GM19397 (cell line): Measurements from ENCODE around the gene AGXT.

ENCODE experiments used
- ATAC-seq: cut with Tn5 transposase; IDR thresholded peaks from one replicate; pipeline ENCODE4 v1.9.1; 2021; ENCODE audit warnings: mild to moderate bottlenecking, moderate library complexity; ENCODE audit not compliant: unreplicated experiment

The AGXT gene

DNA sequence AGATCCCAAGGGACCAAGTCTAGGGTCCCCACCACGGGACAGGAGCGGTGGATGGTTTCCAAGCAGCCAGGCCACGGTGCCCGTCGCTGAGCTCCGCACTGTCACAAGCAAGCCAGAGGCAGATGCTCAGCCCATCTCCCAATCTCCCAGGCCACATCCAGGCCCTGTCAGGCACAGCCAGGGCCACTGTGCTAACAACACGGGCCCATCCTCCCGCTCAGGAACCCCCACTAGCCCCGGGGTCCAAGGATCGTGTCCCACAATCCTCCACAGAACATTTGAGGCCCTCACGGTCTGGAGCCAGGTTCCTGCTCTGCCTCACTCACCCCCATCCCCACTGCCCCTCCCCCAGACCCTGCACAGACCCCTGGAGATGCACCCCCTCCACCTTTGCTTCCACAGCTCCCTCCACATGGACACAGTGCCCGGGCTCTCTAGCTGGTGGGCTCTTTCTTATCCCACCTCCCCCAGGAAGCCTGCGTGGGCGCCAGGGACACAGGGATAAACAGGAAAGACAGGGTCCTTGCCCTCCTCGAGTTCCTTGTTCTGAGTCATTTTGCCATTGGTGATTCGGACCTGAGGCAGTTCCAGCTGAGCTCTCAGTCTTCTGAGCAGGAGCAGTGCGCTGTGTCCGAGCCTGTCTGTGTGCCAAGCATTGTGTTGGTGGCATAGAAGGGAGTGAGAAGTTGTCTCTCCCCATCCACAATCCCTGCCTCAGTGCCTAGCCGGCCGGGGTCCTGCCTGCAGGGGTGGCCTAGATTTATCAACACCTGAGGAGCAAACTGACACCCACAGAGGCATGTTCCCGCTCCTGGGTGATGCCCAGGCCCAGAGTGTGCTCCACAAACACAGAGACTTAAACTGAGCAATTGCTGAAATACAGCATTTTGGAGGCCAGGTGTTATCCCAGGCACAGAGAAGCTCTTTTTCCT is 44.5 kb downstream of the AGXT start:
- no peak for ATAC-seq

DNA sequence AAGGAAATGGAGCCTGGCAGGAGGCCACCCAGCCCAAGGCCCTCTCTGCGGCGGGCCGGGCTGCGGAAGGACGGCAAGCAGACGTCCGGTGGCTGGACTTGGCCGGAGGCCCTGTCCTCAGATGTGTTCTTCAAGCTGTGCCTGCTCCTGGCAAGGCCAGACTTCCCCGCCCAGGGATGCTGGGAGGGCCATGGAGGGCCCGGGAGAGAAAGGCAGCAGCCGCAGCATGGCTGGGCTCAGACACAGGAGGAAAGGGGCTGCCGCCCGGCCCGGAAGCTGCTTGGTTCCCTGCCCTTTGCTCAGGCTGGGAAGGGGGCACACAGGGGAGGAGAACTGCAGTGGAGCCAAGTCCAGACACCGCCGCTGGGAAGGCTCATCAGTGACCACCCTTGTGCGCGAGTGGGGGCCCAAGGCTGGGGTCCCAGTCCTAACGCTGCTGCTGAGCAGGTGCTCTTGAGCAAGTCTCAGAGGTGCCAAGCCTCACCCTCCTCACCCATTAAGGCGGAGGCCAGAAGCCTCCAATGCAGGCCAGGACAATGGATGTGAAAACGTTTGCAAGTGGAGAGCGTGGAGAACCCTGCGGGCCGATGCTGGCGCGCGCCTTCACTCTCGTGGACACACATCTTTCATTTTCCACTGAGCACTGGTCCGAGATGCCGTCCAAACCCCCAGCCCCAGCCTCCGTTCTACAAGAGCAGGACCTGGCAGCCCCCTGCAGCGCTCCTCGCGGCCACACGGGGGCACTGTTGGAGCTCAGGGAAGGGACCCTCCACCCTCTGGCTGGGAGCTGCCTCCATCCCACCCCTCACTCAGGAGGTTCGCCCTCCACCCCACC is 45.4 kb downstream of the AGXT start:
- no peak for ATAC-seq

DNA sequence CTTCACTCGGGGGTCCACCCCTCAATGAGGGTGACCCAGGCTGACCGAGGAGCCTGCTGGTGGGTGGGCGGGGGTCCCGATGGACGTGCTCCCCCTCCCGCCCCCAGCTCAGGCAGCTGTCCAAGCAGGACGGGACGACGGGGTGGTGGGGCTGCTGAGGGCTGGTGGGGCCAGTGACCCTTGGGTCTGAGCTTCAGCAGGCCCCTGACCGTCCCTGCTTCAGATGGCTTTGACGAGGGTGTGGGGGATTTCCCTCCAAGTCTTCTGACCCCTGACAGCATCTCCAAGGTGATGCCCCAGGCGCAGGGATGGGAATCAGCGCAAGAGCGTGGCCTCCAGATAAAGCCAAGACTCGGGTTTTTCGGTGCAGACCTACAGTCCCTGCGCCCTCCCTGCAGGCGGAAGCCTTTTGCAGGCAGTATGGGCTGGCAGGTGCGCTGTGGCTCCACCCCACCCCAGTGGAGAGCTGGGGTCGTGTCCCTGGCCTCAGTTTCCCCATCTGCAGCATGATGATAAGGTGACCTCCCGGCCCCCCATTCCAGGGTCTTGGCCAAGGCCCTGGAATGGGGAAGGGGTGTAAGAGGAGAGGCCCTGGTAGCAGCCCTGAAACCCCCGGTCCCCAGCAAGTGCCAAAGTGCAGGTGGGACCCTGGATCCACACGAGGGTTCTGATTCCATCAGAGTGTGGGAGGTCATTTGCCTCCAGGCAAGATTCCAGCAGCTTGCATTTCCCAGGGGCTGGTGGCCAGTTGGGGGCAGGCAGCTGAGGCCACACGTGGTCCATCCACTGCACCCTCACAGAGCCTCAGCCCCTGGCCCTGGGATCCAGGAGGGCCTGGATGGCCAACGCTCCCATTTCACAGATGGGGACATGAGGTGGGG is 46.3 kb downstream of the AGXT start:
- no peak for ATAC-seq

DNA sequence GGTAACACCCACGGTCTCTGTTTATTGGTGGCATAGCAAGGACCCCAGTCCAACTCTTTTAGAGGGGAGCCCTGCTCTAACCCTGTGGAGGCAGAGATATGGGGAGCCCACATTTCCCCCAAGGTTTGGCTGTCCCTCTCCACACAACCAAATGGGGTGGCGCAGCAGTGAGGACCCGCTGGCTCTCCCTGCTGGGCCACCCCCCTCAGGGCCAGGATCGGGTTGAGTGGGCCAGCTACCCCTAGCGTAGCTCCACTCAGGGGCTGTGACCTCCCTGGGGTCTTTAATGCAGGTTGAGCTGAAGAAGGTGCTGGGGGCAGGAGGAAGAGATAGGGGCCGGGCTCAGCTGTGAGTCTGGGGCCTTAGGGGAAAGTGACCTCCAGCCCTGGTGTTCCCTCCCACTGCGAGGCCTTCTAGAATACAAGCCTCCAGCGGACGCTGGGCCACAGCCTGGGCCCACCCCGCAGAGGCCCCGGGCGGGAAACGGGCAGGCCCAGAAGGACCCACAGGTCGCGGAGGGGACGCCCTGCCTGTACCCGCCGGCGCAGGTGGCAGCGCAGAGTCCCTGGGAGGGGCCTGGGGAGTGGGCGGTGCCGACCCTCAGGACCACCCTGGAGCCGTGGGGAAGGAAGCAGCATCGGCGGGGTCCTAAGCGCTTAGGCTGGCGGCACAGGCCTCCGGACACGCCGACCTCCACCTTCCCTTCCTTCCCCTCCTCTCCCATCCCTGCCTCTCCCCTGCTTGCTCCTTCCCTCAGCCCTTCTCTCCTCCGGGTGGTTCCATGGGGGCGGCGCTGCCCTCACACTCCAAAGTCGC is 47.1 kb downstream of the AGXT start:
- ATAC-seq: no peak

DNA sequence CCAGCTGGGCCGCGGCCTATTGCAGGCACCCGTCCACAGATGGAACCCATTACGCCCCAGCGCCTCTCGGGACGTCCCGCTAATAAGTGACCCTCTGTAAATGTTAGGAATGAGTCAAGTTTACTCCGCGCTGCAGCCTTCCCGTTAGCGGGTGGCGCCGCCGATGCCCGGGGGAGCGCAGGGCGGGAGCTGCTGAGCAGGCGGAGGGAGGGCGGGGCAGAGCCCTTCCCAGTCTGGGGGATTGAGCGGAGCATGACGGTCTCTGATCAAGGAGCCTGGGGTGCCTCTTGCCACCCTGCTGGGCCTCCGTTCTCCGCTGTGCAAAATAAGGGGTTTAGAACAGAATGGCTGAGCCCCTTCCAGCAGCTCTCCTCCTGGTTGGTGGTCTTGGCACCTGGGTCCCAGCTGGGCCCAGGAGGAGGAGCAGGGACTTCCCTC is 48.0 kb downstream of the AGXT start:
- no peak for ATAC-seq

DNA sequence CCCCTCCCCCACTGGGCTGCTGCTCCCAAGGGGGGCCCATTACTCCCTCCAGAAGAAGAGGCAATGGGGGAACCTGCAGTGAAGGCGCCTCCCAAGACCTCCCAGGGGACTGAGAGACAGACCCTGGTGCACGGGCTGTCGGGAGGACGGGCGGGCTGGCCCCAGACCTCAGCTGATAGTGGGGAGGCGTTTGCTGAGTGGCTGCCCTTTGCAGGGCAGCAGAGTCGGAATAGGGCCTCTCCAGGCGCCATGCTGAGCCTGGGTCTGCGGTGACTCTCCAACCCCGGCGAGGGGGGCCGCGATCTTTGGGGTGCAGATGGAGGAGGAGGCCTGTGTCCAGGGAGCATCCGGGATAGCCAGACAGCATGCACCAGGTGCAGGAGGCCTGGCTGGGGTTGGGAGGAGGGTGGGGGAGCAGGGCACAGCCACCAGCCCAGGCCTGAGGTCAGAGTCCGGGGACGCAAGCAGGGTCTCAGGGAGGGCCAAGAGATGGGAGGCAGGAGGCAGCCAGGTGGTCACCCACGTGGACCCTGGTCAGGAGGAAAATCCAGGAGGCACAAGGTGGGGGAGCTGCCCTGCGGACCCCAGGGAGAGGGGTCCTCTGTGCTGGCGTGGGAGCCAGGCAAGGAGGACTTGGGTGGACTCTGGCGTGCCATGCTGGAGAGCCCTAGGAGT is 48.5 kb downstream of the AGXT start:
- ATAC-seq: no peak

DNA sequence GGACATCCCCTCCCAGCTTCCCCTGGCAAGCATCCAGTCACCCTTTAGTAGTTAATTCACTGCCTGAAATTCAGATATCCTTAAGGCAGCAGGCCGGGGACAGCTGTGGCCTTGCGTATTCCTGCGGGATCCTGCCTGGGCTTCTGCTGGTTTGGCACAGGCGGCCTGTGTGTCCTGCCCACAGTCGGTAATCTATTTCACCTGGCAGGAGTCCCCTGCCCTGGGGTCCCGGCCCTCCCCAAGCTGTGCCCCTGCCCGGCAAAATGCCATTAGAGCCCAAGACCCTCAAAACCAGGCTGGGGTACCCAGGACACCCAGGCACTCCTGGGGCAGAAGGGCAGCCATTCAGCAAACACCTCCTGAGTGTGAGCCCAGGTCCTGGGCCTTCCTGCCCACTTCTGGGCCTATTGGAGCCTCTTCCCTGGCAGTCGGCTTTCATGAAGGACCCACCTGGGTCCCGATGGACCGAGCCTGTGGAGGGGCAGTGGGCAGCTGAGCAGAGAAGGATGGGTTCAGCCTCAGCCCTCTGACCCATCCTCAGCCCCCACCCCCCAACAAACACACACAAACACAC is 49.1 kb downstream of the AGXT start:
- no peak for ATAC-seq

DNA sequence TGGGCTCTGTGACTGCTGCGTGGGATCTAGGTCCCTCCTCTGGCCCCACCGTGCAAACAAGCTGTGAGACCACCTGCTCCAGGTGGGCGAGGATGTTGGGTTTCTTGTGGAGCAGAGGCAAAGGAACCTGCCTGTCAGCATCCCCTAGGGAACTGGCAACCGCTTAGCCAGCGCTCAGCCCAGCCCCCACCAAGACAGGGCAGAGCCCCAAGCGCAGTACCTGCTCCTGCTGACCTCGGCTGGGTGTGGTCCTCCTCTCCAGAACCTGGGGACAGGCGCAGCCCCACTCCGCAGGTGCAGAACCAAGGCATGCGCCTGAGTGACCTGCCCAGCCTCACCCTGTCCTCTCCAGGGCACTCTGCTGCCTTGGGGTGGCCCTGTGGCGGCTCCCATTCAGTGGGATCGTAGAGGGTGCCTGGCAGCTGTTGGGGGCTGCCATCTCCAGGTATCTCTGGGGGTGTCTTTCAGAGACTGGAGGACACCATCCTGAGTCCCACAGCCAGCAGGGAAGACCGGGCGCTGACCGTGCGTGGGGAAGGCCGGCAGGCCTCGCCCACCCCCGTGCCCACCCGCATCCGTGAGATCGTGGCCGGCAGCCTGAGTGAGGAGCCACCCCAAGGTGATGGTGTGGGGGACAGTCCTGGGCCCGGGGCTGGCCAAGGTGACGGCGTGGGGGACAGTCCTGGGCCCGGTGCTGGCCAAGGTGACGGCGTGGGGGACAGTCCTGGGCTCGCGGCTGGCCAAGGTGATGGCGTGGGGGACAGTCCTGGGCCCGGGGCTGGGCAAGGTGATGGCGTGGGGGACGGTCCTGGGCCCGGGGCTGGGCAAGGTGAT is 49.9 kb downstream of the AGXT start:
- no peak for ATAC-seq

DNA sequence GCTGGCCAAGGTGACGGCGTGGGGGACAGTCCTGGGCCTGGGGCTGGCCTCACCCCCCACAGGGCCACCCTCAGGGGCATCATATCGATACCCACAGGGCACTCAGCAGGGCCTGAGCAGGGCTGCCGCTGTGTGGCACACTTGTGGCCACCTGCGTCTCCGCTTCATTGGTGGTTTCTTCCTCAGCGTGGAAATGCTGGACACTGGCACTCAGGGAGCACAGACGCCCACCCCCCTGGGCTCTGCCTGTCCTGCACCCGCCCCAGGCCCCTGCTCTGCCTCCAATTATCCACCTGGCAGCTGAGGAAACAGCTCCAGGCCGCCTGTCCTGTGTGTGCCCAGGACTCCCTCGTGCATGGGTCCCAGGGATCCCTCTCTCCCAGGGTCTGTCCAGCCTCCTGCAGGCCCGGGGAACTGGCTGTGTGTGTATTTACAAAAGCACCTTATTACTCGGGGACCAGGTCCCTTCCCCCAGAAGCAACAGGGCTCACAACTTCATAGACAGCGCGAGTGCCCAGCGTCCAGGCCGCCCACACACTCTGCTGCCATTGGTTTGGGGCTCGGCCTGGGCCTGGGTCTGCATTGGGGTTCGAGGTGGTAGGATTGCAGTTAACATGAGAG is 50.6 kb downstream of the AGXT start:
- ATAC-seq: no peak

DNA sequence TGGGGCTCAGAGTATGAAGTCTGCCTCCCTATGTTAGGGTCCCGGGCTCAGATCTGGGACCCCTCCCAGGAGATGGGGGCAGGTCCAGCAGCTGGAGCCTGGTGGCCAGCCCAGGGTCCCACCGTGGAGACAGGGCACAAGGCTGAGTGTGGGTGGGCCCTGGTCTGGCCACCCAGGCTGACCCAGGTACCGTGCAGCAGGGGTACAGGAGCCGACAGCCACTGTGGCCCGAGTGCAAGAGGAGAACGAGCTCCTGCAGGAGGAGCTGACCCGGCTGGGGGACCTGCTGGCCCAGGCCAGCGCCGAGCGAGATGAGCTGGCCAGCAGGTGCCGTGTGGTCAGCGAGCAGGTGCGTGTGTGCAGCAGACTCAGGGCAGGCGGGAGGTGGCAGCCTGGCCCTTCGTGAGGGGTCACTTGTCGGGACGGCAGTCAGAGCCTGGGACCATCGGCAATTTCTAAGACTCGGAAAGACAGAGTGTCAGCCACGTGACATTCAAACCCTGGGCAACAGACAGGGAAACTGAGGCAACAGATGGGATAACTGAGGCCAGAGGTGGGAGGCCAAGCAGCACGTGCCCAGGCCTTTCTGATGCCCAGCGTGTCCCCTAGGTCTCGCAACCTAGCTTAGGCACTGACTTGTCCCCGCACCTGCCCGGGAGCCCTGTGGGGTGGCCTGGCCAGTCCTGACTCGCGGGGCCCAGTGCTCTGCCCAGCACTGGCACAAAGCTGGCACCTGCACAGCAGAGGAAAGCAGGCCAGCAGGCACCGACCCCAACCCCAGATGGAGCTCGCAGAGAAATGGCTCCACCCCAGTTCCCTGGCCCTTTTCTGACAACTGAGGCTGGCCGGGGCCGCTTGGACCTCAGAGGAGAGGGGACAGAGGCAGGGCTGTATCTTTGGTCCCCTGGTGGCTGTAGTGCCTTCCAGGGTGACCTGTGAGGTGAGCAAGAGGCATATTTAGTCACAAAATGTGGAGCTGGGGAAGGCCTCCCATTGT is 51.5 kb downstream of the AGXT start:
- no peak for ATAC-seq

DNA sequence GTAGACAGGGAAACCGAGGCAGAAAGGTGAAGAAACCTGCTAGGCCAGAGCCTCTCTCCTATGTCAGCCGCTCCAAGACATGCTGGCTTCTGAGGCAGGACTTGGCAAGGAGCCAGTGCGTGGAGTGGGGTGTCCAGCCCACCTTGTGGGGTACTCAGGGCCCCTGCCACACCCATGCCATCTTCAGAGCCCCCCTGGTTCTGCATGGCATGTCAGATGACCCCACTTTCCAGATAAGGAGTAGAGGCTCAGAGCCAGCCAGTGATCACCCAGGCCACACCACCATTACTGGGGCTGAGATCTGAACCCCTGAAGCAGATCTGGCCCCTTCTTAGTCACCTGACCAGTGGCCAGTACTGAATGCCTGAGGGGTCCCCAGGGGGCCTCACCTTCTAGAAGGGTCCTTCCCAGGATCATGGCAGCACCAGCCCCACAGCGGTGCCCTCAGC is 52.2 kb downstream of the AGXT start:
- ATAC-seq: no peak

DNA sequence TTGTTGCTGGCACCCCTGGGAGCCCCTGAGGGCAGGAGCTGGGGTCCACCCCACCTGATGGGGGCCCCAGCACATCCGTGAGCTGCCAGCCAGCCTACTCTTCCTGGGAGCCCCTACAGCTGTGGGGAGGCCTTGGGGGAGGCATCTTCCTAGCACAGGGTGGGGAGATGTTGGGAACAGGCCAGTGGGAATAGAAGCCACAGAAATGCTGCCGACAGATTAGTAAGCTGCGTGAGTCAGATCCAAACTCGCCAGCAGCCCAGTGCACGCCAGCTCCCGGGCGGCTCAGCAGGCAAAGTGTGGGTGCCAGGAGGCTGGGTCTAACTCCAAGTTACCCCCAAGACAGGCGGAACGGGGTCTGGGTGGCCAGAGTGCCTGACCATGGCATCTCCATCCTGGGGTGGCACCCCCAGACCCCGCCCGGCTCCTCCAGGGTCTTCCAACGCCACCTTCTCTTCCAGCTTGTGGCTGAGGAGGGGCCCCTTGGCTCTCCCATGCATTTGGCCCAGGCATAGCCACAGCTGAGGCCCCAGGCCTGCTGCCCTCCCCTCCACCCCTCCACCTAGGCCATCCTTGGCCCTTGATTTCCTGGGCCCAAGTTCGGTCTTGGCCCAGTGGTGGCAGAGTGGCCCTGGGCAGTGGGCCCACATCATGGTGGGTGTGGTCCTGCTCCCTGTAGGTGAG is 52.8 kb downstream of the AGXT start:
- ATAC-seq: no peak

DNA sequence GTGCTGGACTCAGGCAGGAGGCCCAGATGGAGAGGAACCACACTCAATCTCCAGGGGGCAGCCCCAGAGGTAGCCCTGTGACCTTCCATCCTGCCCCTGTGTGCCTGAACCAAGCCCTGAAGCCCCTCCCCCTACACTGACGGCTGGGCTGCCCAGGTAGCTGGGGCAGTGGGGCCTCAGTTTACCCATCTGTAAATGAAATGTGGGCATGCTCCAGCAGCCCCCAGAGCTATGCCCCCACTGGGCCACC is 53.3 kb downstream of the AGXT start:
- no peak for ATAC-seq

DNA sequence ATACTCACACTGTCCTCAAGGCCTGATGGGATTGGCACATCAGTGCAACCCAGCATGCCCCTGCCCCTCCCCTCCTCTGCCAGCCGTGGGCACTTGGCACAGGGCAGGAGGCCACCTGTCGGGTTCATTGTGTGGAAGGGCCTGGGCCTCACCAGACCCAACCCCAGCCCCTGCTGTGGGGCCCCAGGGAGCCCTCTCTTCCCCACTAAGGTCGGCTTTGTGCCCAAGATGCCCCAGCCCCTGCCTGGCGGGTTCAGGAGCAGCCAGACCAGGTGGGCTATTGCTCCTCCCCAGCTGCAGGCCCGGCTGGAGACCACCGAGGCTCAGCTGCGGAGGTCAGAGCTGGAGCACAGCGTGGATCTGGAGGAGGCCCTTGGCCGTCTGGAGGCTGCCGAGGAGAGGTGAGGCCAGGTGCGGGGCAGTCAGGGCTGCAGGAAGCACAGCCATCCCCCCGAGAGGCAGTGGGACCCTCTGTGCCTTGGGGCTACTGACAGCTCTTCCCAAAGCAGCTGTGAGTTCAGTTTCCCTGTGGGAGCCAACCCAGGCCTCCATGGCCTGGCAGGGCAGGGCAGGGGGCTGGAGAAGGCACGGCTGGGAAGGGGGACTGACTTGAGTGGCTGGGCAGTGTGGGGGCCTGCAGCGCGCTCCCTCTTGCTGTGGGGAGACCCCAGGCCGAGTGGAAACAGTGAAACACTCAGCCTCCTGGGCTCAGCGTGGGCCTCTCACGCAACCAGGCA is 53.8 kb downstream of the AGXT start:
- no peak for ATAC-seq

DNA sequence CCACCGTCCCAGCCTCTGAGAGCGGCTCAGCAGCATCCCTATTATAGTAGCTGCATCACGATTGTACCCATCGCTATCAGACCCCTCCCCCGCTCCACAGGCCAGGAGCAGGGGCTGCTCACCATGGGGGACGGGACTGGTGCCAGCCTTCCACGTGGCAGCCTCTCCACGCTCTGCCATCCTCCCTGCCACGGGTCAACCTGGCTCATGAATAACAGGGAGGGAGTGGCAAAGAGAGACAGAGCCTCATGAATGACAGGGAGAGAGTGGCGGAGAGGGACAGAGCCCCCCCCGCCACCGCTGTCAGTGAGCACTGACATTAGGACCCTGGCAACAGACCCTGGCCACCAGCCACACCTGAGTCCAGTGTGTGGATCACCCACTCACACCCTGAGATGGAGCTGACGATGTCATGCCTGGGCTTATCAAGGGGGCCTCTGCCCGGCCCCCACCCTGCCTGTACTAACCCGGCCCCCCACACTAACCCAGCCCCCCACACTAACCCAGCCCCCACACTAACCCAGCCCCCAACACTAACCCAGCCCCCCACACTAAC is 54.4 kb downstream of the AGXT start:
- no peak for ATAC-seq
